ENCODE results near the gene ZMAT3.

The ZMAT3 gene

DNA sequence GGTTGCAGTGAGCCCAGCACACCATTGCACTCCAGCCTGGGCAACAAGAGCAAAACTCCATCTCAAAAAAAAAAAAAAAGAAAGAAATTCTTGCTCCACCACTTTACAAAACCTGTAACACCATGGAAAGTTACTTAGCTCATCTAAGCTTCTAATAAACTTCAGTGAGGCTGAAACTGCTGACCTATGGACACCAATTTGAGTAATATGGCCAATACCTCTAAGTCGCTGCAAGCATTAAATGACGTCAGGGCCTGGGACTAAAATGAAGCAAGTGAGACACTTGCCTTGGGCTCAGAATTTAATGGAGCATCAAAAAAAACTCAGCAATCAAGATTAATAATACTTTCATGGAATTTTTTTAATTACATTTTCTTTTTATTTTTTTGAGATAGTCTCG lies 42.5 kb downstream of the ZMAT3 start:
- TF ChIP-seq, protein P1, sequence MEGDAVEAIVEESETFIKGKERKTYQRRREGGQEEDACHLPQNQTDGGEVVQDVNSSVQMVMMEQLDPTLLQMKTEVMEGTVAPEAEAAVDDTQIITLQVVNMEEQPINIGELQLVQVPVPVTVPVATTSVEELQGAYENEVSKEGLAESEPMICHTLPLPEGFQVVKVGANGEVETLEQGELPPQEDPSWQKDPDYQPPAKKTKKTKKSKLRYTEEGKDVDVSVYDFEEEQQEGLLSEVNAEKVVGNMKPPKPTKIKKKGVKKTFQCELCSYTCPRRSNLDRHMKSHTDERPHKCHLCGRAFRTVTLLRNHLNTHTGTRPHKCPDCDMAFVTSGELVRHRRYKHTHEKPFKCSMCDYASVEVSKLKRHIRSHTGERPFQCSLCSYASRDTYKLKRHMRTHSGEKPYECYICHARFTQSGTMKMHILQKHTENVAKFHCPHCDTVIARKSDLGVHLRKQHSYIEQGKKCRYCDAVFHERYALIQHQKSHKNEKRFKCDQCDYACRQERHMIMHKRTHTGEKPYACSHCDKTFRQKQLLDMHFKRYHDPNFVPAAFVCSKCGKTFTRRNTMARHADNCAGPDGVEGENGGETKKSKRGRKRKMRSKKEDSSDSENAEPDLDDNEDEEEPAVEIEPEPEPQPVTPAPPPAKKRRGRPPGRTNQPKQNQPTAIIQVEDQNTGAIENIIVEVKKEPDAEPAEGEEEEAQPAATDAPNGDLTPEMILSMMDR (IDR thresholded peaks at IDR 0.05) = no peak
- TF ChIP-seq ZFX (IDR thresholded peaks at IDR 0.05; ENCODE audit: borderline replicate concordance) = no peak
- no peak overlapping the region for H3K27ac ChIP-seq

DNA sequence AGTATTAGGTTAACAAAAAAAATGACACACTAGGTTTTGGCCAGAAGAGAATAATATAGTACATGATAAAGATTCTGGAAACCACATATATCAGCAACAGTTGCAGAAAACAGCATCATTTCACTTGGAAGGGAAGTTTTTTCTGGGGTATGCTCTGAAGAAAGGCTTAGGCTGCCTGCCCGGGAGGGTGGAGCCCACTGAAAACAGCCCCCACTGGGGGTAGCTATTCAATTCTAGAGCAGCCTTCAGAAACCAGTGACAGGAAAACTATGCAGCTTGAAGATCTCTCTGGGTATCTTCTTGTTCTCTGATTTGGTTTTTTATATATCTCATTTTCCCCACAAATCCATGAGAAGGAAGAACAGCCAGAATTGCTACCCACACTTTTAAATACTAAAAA lies 43.2 kb downstream of the ZMAT3 start:
- no peak overlapping the region for H3K27ac ChIP-seq
- TF ChIP-seq ZFX (IDR thresholded peaks at IDR 0.05; ENCODE audit: borderline replicate concordance) = no peak
- TF ChIP-seq, protein P1 (IDR thresholded peaks at IDR 0.05) = no peak

DNA sequence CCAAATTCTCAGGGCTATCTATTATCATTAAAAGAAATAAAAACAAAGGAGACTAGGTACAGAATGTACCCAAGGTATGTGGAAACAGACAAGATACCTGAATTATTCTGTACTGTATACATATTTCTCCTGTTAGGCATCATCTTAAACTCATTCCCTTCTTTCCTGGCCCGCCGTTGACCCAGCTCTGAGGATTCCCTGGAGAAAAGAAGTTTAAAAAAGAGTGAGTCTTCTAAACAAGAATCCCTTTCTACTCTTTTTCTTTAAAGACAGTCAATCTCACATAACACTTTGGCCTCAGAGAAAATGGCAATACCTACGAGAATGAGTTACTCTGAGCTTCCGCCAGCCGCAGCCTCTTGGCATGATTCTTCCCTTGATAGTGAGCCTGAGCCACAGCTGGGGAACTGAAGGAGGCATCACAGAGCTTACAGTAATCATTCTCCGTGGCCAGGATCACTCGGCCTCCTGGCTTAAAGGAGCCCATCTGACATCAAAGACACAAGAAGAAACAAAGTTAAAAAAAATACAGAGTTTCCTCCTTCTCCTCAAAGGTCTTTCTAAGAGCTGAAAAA lies 44.2 kb downstream of the ZMAT3 start:
- H3K27ac ChIP-seq = no peak overlapping the region
- no peak for TF ChIP-seq ZFX (IDR thresholded peaks at IDR 0.05; ENCODE audit: borderline replicate concordance)
- TF ChIP-seq, protein P1 (IDR thresholded peaks at IDR 0.05) = no peak

DNA sequence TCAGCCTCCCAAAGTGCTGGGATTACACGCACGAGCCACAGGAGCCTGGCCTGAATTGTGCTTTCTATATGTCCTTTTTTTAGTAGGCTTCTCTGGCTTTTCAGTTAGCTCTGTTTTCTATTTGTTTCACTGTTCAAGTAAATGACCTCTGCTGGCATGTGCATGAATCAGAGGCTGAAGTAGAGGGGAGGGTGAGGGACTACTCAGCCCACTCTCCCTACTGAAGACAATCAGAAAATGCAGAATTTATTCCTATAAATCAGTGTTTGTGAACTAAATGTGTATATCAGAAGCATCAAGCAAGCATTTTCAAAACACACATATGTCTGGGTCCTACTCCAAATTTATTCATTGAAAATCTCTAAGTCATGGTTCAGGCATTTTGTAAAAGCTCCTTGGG lies 45.0 kb downstream of the ZMAT3 start:
- TF ChIP-seq ZFX (IDR thresholded peaks at IDR 0.05; ENCODE audit: borderline replicate concordance) = no peak
- TF ChIP-seq, protein P1 (IDR thresholded peaks at IDR 0.05) = no peak
- no peak overlapping the region for H3K27ac ChIP-seq

DNA sequence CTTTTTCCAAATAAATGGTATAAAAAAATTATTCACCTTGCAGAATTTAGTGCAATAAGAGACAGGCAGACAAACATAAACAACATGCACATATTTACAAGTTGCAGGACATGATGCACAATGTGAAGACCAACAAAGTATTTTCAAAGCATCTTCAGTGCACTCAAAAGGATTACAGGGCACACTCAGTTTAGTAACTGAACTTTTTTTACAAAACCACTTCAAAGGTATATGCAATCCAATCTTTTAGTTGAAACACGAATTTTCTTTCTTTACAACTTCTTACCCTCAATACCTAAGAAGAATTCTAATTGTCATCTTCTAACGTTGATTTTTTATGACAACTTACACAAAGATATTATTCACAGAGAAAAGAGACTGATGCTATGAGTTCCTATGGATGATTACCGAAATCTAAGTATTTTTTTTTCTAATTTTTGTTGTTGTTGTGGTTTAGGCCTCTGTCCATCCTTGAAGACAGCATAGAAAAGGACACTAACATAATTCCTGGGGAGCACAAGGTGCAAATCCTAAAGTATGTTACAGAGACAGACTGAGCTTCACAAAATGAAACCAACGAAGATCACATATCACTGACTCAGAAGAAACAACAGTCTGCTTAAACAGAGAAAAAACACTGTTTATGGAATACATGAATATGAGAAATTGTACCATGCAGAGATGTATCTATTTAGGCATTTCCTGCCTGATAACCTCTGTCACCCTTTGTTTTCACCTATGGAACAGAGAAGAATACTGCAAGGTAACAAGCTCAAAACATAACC lies 50.3 kb downstream of the ZMAT3 start:
- TF ChIP-seq, protein P1 (IDR thresholded peaks at IDR 0.05) = no peak
- no peak for TF ChIP-seq ZFX (IDR thresholded peaks at IDR 0.05; ENCODE audit: borderline replicate concordance)
- no peak overlapping the region for H3K27ac ChIP-seq

DNA sequence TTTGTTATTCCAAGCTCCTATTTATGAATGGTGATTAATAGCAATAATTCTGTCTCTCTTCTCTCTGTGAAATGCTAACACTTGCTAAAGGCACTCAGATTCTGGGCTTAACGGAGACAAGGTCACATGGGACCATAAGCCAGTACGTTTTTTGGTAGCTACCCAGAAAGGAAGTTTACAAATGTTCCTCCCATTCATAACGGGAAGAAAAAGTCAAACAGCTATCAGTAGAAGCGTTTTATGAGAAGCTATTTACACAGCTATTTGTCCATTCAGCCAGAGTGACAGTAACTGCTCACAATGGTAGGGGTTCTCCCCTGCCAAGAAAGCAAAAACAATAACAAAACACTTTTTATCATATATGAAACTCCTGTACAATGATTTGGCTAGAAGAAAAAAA lies 51.5 kb downstream of the ZMAT3 start:
- TF ChIP-seq, protein P1 (IDR thresholded peaks at IDR 0.05) = no peak
- TF ChIP-seq ZFX (IDR thresholded peaks at IDR 0.05; ENCODE audit: borderline replicate concordance) = no peak
- no peak overlapping the region for H3K27ac ChIP-seq

DNA sequence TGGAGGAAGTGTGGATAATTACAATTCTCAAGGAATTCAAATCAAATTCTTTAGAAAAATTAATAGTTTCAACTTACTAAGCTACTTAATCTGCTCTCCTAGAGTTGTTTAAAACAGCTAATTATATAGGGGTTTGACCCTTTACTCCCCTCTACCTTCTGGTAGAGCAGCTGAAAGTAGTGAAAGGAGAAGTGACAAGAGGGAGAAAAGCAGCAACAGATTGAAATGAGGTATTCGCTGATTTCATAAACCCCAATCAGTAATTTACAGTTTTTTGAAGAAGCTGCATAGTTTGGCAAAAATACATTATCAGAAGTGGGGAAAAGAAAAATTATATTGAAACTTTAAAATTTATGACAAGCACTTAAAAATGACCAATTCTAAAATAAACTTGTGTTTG lies 52.8 kb downstream of the ZMAT3 start:
- TF ChIP-seq ZFX (IDR thresholded peaks at IDR 0.05; ENCODE audit: borderline replicate concordance) = no peak
- TF ChIP-seq, protein P1 (IDR thresholded peaks at IDR 0.05) = no peak
- no peak overlapping the region for H3K27ac ChIP-seq
